Stimulated activated CD8-positive, alpha-beta memory T cell treated with anti-CD3 and anti-CD28 coated beads, Interleukin-12 subunit alpha, Interleukin-12 subunit beta, amount 100 ng/mL, for 24 hours (primary cell): Measurements from ENCODE around the gene FRMD4A.
"Not testable (repeated sequence)": the region's sequence is repeated elsewhere in the genome, so short reads cannot be mapped to it uniquely, and the experiment has no call there.

Experiments
- DNase-seq: peaks from one replicate; pipeline ENCODE4 v3.0.0-alpha.2; 2020; ENCODE audit errors: extremely low read depth

The FRMD4A gene

DNA sequence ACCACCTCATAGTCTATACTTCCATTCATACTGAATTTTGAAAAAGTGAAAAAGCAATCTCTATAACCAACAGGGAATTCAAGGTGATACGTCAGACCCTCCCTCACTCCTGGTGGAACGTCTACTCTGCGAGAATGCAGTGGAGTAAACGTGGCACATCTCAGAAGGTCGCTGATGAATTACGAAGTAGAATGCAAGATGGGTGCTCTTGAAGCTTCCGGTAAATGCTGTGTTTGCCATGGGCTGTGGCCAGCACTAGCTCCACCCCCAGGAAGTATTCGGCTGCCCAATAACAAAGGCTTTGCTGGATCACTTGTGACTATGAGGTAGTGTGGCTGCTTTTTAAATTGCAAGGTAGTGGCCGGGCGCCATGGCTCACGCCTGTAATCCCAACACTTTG, 517.9 kb downstream of the FRMD4A start:
- DNase-seq = no peak

DNA sequence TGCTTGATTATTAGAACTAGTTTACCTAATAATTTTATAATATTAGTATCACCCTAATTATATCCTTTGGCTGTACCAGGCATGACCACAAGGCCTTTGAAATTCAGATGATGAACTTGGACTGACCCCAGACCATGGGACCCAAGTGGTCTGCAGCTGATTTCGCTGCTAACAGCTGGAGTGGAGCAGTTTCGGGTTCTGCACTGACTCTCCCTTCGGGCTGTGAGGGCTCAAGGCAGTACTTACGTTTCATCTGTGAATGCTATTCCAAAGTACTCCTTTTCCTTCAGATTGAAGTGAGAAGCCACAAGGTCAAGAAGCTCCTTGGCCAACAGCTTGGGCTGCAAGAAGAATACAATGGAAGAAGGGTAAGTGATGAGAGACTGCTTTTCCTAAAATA, 520.2 kb downstream of the FRMD4A start:
- DNase-seq = no peak

DNA sequence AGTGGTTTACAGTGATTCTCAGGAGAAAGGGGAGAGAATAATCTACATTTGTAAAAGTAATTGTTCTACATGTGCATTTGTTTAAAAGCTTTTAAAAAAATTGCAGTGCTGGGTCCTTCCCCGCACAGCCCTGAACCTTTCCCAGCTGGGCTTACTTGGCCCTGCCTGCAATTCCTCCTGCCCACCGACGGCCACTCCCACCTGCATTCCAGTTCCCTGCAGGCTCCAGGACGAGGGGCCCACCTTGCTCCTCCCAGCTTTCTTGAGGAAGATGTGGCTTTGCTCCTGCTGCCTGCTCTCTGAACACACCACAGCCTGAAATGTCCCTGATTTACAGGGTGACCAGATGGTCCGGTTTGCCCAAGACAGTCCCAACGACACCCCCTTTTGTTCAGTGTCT, 521.3 kb downstream of the FRMD4A start:
- no peak for DNase-seq

DNA sequence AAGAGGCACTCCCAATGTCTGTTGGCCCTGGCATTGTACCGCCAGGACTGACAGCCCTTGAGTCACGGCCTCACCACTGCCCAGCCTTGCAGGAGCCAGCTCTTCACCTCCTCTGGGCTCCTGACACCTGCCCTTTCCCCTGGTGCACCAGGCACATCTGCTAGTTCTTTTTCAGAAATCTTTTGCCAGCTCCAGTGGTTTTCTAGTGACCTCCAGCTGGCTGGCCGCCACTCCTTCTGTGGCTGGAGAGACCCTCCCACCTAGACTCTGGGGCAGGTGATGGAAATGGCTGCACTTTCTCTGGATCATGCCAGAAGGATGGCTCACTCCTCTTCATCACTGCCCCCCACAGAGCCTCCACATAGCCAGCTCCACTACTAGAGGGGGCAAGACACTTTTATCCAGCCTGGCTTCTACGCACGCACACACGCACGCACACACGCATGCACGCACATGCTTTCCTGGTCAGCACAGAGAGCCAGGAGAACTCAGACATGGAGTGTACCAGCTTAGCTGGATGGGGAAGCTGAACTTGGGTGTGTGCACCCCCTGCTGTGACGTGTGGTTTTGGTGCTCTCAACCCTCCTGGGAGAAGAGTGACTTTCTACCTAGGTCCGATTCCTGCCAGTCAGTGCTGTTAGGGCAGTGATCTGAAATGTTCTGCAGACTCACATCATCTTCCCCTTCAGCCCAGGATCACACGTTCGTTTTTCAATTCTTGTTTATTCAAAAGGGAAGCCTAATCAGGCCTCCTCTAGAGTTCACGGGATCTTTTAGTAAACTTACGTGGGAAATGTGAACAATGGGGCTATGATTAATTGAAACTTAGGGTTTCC, 522.0 kb downstream of the FRMD4A start:
- DNase-seq = no peak

DNA sequence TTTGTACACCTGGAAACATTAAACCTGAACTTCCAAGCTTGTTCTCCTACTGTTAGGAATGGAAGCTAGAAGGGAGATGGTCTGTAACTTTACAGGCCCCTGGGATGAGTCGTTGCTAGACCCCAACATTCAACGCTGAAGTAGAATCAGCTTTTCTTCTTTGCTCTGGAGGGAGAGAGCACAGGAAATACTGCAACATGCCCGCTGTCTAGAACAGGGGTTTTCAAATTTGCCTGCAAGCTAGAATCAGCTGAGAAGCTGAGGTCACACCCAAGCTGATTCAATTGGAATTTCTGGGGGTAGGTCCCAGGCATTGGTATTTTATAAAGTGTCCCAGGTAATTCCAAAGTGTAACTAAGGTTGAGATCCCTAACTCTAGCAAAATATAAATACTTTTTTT, 524.3 kb downstream of the FRMD4A start:
- no peak for DNase-seq

DNA sequence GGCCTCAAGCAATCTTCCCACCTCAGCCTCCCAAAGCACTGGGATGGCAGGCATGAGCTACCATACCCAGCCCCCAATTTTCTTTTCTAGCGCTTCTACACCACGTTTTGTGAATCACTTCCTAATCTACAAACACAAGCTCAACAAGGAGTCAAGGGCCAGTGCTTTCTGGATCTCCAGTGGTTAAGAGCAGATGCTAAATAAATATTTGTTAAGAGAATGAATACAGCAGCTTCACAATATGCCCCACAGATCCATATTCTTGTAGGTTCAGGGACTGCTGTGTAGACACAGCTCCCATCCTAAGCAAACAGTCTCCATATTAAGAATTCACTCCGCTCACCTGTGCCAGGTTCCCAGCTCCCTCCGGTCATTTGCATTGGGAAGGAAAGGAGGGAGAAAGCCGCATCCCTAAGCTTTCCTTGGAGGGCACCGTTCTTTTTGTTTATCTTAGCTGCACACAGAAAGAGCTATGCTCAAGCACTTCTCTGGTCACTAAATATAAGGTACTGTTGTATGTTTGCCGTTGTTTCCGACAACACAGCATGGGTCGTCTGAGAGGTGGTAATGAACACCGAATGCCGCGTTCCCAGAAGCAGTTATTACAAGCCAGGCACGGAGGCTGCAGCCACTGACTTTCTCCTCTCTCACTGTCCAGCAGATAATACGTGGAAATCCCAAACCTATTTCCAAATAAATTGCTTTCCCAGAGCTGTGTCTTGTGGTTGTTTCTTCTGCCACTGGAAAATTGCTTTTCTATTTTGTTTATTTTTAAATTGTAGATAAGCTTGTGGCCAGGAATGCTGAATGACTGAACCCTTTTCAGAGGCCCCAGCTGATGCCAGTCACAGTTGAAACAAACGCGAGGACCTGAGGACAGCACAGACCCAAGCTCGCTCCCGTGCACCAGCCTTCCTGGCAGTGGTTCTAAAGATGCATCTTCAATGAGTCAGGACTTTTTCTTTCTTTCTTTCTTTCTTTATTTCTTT, 526.9 kb downstream of the FRMD4A start:
- DNase-seq = no peak

DNA sequence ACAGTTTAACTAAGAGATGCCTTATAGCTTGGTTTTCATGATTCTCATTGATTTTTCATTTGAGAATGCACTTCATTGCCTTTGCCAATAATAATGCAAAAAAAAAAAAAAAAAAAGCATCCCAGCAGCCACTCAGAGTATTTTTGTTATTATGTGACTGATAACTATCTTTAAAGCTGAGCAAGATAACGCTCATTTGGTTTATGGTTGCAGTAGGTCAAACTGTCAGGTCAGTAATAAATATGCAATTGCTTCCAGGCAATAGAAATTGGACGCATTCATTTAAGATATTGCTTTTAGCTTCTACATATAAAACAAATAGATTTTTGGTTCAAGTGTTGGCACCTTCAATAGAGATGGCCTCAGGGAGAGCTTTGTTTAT, 528.8 kb downstream of the FRMD4A start:
- no peak for DNase-seq

DNA sequence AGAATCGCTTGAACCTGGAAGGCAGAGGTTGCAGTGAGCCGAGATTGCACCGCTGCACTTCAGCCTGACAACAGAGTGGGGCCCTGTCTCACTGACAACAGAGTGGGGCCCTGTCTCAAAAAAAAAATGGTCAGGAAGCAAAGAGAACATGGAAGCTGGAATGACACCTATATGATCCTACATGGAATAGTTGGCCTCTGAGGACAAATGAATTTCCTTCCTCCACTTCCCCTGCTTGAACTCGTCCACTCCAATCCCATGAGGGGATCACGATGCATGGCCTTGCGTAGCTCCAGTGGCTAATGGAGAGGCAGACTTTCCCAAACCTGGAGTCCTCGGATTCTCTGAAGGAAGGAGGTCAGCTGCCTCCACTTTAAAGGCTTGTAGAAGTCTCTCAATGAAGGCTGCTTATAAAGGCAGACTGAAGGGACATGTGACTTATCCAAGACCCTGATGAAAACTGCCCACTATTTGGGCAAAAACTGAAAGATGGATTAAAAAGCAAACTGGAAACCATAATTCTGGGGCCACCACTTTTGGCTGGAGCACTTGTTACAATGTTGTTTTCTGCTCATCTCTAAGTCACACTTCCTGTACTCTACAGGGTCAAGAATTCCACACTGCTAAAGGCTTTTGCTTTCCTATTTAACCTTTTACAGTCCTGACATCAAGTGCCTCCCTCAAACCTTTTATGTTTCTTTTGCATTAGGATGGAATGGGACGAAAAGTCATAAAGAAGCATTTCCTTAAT, 529.4 kb downstream of the FRMD4A start:
- no peak for DNase-seq

DNA sequence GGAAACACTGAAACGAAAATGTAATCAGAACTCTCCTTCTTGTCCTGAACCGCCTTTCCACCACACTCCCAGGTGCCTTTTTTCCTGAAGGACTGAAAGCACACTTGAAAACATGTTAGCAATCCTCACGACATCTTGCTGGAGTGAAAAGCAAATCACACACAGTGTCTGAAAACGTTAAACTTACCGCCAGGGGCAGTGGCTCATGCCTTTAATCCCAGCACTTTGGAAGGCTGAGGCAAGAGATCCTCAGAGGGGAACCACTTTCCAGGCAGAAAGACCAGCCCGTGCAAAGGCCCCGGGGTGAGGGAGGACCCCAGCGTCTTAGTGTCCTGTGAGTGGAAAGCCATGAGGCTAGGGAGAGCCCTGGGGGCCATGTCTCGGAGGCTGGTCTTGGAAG, 533.6 kb downstream of the FRMD4A start:
- no peak for DNase-seq

DNA sequence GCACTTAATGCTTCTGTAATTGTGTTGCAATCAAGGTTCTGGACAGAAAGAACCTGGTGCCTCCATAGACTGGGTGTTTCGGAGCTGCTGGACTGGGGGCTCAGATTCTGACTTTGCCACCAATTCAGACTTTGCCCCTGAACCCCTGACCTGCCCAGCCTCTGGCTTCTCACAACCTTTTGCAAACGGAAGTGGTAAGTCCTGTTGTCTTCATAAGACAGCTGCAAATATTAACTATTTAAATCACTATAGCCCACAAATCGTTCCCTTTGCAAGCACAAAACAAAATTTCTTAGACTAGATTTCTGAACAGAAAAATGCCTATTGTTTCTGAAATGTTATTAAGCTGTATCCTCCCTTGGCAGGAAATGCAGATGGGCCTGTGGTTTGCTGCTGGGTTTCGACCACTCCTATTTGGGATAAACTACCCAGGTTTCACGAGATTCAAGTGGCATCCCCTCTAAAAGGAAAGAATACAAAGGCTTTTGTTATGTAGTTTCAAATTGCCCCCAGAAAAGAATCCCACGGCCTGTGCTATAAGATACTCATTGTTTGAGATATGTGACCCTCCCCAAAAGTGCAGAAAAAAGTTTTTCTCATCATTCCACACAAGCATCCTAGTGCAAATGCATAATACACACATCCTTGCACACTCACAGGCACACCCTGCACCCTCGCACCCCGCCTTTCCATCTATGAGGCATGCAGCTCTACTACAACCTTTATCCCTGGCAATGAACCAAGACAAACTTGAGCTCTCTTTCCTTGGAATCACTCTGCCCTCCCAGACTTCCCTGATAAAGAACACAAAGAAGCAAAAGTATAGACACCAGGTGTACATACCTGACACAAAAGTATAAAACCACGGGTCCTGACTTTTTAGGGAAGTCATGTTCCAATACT, 534.8 kb downstream of the FRMD4A start:
- no peak for DNase-seq

DNA sequence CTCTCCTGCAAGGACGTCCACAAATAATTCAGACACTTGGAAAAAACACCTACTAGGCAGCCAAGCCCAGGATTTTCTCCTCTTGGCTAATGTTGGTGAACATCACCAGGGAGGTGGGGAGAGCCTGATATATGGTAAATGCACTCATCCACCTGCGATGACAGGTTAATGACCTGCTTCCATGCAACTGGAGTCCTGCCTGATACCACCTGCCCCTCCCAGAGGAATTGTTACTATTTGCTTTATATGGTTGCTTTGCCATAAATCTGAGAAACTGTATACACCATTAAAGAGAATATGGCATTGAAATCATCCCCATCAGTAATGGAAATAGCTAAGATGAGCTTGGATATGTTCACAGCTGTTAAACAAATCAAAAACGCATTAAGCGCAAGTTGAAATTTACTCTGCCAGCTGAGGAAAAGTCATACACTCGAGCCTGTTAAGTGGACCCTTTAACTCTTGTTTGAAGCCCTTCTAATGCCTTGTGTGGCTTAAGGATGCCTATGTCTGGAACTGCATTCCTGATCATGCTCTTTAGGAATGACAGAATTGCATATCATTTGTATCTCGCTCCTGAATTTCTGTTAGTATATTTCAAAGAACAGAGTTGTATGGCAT, 535.6 kb downstream of the FRMD4A start:
- DNase-seq = no peak

DNA sequence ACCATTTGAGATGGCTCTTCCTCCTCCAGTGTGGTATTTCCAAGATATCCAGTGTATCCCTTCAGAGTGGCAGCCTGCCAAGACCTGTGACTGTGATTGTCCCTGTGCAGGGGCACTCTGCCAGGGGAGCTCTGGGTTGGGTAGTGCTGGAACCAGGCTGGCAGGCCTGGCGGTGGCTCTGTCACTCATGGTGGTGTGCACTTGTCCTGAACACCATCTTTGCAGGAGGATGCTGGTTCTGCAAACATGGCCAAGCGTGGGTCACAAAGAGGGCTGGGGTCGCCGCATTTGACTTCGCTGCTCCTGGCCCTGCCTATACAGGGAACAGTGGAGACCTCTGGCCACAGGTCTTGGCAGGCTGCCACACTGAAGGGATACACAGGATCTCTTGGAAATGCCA, 538.7 kb downstream of the FRMD4A start:
- DNase-seq = no peak

DNA sequence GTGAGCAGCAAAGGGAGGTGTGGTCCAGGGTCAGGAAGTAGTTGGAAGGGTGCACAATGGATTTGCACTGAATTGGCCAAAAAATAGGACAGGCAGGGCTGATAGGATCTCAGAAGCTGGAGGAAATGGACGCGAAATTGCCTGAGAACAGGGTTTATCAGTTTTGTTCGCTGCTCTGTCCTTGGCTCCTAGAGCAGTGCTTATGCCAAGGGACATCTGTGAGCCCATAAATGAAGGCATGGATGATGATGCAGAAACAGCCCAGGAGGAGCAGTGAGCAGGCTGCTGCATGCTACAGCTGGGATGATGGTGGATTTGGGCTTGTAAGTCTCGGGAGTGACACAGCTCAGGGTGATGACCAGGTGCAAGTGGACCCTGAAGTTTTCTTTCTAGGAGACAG, 539.2 kb downstream of the FRMD4A start:
- DNase-seq = no peak

DNA sequence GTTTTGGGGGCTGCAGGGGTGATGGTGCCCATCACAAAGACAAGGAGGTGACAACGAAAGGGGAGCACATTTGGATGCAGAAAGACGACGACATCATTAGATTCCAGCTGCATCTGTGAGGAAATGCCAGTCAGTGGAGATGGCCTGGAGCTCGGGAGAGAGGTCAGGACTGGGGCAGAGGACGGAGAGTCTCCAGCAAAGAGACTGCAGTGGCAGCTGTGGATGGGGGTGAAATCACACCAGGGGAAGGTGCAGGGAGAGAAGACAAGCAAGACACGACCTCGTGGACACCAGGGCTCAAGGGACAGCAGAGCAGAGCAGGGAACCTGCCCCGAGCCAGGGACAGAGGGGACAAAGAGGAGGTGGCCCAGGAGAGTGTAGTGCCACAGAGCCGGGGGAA, 540.5 kb downstream of the FRMD4A start:
- DNase-seq = no peak

DNA sequence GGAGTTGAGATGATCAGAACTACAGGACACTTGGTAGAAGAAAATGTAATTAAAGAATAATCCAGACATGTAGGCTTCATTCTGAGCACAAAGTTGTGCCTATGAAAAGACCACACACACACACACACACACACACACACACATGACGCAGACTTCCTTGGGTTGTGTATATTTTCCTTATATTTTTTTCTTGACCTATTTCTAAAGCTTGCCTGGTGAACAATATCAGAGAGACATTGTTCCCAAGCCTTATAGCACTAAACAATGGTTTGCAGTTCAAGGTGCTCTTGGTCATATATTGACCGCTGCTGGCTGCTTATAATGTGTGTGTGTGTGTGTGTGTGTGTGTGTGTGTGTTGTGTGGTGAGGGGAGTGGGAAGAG, 541.3 kb downstream of the FRMD4A start:
- DNase-seq = no peak

DNA sequence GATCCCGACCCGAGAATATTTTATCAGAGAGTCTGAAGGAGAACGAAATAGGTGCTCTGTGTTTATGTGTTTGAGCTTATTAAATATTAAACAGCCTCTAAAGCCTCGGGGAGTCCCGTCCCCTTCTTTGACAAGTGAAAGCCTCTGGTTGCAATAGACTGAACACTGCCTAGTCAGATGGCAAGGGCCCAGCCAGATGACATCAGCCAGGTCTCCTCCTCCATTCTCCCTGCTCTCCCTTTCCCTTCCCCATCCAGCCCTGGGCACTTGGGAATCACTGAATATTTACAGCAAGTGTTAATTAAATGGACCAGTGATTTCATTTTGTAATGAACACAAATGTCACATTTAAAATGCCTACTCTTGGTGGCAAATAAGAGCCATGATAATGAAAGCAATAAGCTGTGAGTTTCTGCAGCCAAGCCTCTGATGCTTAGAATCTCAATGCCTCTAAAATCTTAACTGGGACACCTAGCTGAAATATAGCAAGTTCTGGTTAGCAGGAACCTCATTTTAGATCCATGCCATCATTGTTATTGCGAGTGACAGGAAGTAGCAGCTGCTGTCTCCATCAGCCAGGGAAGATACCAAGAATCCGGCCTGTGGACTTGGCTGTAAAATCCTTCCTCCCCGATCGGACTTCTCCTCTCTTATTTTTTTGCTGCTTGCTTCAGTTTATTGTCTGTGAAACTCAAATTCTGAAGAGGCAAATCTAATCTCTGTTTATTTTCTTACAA, 541.8 kb downstream of the FRMD4A start:
- no peak for DNase-seq

DNA sequence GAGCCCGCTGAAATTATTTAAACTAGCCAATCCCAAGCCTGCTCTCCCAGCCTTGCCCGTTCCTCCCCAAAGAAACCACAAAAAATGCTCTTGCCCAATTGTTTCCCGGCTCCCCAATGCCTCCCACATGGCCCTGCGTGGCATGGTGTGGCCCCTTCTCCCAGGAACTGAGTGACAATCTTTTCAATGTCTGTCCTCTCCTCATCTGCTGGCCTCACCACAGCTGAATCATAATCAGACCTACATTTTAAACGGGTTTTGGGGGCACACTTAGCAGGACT, 542.5 kb downstream of the FRMD4A start:
- DNase-seq = no peak

DNA sequence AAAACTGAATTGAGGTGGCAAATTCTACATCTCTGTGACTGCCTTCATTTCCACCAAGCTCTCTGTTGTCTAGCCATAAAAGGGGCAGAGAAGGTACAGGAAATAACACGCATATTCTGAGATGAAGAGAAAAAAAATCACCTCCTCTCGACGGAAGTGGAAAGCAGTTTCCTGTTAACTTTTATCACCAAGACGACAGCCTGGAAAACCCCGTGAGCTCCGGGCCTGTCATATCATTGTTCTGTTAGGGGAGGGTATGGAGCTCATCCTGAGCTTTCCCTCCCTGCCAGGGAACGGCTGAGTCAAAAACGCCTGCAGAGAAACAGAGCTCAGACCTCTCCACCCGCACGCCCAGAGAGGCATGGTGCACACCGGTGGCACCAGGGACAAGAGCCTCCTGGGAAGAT, 543.7 kb downstream of the FRMD4A start:
- DNase-seq = peak; percentile 51

DNA sequence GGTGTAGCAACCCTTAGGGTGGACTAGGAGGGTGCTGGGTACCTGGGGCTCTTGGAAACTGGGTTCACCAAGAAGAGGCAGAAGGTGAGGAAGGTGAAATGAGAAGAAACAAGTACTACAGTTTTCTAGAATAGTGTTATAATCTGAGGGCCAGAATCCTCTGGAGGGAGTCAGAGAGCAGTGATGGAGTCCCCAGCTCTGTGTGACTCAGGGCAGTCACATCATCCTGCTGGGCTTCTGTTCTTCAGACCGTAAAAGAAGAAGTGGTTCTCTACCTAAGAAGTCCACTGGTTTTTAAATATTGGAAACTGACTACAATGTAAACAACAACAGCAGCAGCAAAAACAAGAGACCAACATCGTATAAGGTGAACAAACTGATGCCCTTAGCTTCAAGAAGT, 546.7 kb downstream of the FRMD4A start:
- no peak for DNase-seq

DNA sequence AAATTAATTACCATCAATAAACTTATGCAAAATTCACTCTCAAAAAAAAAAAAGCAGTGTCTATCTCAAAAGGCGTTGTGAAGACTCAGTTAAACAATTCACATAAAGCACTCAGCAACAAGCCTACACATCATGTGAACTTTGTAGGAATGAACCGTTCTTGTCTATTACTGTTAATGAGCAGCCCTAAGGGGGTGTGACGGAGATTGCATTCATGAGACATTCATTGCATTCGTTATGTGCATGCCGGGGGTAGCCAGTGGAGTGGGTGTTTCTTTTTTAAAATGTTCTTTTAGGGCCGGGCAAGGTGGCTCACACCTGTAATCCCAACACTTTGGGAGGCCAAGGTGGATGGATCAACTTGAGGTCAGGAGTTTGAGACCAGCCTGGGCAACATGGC, 551.0 kb downstream of the FRMD4A start:
- no peak for DNase-seq

DNA sequence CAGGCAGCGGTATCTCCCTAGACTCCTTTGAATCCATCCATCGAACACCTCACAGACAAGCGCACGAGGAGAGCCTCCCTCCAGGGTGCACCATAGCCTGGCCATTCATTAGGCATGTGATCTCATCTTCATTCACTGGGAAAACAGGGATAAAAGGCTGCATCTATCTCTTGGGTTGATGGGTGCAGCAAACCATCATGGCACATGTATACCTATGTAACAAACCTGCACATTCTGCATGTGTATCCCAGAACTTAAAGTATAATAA, 552.1 kb downstream of the FRMD4A start:
- DNase-seq = not testable (repeated sequence)
